Measurements from ENCODE around the gene GAP43.

- TF ChIP-seq, protein P1, sequence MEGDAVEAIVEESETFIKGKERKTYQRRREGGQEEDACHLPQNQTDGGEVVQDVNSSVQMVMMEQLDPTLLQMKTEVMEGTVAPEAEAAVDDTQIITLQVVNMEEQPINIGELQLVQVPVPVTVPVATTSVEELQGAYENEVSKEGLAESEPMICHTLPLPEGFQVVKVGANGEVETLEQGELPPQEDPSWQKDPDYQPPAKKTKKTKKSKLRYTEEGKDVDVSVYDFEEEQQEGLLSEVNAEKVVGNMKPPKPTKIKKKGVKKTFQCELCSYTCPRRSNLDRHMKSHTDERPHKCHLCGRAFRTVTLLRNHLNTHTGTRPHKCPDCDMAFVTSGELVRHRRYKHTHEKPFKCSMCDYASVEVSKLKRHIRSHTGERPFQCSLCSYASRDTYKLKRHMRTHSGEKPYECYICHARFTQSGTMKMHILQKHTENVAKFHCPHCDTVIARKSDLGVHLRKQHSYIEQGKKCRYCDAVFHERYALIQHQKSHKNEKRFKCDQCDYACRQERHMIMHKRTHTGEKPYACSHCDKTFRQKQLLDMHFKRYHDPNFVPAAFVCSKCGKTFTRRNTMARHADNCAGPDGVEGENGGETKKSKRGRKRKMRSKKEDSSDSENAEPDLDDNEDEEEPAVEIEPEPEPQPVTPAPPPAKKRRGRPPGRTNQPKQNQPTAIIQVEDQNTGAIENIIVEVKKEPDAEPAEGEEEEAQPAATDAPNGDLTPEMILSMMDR (IDR thresholded peaks at IDR 0.05; ENCODE audit: insufficient read depth, low read depth, low read length): no peak
- TF ChIP-seq EZH2 (IDR thresholded peaks at IDR 0.05; ENCODE audit: insufficient read depth, low read length): no peak
Measured at GRCh38 chr3:115671761-115672455, 48.6 kb downstream of the GAP43 start.

All from astrocyte (in vitro differentiated cells and primary cell).